NCI-H1092 treated with DMSO at 0.1 percent for 48 hours (cell line): ENCODE results near the gene CHRND.

ENCODE experiments used
- DNase-seq: peaks from one replicate; lab custom pipeline; 2025; lab: John Stamatoyannopoulos, UW

The CHRND gene

GRCh38 chr2:232525791-232526371, at the start of gene CHRND:
CHRND (plus strand) TSS chr2:232526160; CDS start chr2:232526216, 56 bp downstream.
- DNase-seq, result no peak

DNA sequence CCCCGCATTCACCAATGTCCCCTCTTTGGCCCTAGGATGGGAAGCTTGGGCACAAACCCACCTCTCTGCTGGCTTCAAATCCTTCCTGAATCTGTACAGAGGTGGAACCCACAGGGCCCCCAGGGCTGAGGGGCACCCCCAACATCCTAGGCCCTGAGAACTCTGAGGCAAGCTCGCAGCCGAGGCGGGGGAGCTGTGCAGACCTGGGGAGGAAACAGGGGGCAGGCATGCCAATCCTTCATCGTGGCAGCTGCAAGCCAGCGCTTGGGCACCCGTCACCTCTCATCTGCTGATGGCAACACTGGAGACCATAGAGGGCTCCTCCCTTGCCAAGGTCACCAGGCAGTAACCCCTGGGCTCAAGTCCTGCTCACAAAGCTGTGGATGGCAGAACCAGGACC, 49.2 kb upstream of the CHRND start:
- DNase-seq, result no peak

DNA sequence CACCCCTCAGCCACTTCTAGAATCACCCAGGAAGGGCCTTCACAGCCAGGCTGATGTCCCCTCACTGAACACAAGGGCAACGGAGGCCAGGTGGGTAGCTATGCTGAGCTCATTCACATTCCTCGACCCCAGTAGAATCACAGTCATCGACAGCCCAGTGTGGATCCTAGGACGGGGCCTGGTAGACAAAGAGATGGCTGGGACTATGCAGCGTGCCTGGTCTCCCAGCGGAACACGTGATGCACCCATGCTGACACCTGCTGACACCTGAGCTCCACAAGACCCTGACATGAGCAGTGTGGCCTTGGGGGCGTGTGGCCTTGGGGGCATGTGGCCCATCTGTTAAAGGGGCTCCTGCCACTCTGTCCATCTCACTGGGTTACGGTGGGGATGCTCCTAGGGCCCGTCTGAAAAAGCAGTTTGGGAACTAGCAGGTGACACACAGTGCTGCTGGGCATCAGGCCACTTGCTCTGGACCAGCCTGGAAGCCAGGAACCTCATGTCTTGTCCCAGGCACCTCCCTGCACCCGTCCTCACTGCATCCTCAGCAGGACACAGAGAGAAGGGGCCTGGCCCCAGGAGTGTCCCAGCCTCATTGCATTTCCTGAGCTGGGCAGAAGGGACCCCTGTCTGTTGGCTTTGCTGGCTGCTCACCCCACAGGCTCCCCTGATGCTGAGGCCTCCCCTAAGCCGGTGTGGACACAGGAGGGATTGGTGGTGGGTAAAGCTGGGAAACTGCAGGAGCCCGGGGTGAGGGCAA, 48.0 kb upstream of the CHRND start:
- no peak for DNase-seq

DNA sequence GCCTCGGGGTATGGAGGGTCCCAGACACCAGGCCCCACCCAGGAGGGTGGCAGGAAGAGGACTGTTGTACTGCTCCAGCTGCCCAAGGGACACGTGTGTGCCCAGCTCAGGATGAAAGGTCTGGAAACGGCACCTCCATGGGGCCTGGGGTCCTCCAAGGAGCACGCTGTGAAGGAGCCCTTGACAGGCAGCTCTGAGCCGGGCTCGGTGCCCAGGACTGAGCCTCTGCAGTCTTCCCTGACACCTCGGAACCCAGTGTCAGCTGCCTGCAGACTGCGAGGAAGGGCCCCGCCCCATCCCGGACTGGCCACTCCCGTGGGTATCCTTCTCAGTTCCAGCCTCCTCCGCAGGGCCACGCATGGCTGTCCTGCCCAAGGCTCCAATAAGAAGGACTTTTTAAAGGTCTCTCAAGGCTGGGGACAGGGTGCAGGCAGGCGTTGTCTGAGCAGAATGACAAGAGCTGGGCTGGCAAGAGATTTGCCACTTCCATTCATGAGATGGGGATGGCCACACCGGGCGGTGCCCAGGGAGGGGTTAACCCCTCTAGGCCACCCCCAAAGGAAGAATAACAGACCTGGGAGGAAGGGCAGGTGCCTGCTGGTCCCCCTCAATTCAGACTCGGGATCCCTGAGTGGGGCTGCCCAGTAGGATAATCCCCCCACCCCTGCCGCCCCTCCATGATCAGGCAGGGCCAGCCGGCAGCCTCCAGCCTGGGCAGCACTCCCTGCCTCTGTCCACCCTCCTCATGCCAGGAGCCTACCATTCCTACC, 47.2 kb upstream of the CHRND start:
- DNase-seq, result no peak

- DNase-seq, result no peak
Observed at GRCh38 chr2:232479341-232480200, 46.4 kb upstream of the CHRND start.

DNA sequence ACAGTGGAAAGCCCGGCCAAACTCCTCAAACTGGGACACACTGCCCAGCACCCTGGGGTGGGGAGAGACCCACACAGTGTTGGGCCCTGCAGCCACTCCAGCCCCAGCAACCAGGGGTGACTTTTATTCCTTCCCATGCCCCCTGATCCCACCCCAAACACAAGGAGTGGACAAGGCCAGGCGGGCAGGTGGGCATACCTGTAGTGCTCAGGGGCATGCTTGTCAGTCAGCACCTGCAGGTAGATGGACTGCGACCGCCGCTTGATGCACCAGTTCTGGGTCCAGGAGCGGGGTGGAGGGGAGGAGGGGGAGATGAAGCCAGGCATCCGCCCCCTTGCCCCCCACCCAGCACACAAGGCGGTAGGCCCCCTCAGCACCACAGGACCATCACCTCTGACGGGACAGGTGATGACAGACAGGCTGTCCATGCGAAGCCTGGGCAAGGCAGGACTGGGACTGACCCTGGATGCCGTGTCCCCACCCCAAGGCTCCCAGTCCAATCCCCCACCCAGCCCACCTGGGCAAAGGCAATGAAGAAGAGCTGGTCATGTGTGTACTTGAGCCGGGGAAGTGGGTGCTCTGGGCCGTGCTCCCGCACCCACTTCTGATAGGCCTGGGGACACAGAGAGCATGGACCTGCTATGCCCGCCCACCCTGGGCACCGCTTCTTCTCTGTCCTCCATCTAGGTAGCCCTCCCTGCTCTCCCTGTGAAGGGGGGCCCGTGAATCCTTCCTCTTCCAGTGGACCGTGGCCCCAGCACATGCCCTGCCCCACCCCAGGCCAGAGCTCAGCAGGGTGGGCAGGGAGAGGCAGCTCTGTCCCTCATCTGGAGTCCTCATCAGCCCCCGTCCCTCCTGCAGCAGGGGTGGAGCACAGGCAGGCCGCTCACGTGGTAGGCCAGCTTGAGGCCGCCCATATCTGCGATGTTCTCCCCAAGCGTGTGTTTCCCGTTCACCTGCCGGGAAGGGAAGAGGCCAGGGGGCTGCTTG, 45.5 kb upstream of the CHRND start:
- DNase-seq, result no peak

- DNase-seq, result no peak
Observed at GRCh38 chr2:232481322-232482140, 44.4 kb upstream of the CHRND start.

DNA sequence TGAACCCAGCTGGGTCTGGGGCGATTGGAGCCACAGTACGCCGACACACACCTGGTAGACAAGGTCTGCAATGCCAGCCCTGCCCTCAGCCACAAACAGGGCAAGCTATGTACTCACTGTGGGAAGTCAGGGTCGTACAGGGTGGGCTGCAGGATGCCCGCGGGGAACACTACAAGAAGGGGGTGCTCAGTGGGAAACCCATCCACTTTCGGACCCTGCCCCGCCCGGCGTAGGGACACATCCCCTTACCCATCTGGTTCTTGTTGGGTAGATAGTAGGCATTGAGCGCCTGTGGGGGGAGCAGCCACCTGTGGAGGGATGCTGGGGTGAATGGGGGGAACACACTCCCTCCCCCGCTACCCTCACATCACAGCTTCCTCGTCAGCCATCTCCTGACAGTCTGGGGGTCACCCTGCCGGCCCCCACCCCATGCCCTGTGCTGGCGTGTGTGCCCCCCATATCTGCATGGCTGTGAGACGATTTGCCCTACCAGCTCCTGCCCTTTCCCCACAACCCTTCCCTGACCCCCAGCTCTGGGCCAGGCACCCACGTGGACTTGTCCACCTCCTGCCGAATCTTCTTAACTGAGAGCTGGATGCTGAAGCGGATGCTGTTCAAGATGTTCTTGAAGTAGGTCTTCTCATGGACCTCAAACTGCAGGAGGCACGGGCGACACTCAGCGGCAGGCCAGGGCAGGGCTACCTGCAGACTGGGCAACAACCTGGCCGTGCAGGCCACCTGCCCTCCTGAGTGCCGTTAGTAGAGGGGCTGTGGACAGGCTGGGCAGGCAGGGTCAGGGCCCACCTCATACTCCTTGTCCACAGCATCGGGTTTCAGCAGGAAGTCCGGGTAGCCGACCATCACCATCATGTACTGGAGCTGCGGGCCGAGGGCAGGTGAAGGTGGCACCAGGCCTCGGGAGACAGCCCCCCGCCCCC, 43.4 kb upstream of the CHRND start:
- DNase-seq, result no peak

DNA sequence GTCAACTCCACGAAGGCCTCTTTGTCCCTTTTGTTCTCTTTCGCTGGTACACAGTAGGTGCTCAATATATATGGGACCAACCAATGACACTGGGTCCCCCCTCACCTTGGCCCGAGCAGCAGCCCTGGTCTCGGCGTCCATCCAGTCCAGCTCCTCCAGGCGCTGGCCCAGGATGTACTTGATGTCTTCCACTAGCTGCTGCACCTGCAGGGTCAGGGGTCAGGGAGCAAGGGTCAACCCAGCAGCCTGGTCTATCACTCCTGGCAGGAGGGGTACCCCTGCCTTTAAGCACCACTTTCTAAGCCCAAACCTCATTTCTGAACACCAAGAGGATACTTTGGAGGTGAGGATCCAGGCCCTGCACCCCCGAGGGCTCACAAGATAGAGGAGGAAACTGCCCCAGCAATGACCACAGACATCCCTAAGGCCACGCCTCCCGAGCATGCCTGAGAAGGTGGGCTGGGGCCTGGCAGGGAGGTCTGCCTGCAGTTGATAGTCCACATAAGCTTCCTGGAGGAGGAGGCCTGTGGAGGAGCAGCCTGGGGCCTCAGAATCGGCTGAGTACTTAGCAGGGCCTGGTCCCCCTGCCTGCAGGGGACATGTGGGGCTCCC, 42.5 kb upstream of the CHRND start:
- no peak for DNase-seq

GRCh38 chr2:232483923-232484627, 41.9 kb upstream of the CHRND start:
- no peak for DNase-seq

- no peak for DNase-seq
Observed at GRCh38 chr2:232484628-232485347, 41.2 kb upstream of the CHRND start.

GRCh38 chr2:232485348-232485756, 40.6 kb upstream of the CHRND start:
- DNase-seq, result no peak

DNA sequence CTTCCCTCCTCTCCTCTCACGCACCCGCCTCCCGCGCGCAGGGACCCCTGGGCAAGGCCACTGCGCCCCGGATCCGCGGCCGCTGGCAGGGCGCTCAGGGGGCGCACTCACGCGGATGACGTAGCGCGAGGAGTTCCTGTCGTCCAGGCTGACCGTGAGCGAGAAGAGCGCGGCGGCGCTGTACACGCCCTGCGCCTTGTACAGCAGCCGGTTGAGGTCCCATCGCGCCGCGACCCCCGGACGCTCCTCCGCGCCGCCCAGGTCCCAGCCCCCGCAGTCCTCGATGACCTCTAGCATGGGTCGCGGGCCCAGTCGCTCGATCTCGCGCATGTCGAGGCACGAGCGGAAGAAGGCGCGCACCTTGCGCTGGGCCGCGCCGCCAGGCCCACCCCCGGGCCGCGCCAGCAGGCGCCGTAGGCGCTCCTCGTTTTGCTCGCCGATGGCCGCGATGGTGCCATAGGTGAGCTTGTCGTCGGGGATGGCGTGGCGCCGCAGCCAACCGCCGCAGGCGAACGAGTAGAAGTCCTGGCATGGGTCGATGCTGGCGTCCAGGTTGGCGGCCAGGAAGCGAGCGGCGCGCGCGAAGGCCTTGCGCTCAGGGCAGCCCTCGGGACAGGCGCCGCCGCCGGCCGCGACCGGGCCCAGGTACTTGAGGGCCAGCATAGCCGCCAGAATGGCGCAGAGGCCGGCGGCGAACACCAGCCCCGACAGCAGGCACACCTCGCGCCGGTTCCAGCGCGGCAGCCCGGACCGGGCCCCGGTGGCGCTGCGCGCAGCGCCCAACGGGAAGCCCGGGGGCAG, 40.0 kb upstream of the CHRND start:
- no peak for DNase-seq

DNA sequence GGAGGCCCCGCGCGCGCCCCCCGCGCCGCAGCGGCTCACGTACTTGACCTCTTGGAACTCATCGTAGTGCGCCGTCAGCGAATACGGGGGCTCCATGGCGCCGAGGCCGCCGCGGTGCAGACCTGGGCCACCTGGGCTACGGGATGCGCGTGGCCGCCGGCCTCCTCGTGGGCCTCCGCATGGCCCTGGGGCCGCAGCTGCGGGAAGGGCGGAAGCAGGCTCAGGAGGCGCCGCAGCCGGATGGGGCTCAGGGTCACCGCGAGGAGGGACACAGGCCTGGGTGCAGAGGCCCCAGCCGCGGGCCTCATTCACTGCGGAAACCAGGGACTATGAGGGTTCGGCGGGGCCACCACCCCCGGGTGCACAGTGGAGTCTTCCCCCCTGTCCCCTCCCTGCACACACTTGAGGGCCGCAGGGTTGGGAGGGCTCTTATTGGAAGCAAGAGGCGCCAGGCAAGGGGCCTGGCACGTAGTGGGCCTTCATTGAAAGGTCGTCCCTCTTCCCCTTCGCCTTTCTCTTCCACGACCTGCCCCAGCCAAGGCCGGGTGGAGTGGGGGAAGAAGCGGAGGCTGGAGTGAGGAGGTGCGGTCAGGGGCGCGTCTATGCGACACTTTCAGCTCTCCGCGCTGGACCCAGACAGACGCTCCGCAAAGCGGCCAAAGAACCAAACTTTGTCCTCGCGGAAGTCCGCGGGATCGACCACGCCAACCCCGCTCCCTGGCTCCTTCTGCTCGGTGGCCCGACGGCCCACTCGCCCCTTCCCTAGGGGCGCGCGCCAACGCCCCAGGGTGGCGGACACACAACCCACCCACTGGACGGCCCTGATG, 39.2 kb upstream of the CHRND start:
- DNase-seq, result no peak

DNA sequence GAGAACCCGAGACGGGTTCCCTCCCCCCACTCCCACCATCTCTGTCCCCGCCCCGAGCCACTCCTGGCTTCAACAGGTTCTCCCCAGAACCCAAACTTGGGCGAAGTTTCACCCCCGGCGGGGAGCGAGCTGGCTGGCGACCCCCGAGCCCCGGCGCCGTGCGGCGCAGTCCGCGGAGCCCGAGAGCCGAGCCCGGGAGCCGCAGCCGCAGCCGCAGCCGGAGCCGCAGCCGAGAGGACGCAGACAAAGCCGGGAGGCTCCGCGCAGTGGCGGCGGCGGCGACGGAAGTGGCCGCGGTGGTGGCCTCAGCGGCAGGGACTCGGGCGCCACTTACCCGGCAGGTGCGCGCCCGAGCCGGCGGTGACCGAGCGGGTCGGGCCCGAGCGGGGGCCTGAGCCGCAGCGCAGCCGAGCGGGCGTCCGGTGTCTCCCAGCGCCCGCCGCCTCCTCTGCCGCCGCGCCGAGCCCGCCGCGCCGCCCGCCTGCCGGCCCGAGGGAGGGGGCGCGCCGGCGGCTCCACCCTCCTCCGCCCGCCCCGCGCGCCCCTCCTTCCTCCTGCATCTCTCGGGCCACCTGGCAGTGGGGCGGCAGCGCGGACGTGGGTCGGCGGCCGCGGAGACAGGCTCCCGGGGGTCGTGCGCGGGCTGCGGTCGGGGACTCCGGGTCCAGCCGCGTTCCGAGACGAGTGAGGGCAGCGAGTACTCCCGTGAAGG, 38.4 kb upstream of the CHRND start, which contains the start of gene ECEL1:
ECEL1 (minus strand) TSS at position 450 of the 712 bp plus-strand sequence. CDS start 1,181 bp downstream, outside the sequence.
- peak; percentile 7 for DNase-seq
